ENCODE measurements around the gene DAPK2. TPM values are rescaled to one million over a fixed set of nuclear protein-coding genes. Genes with fewer than 3 reads are reported as not detected.

Gene DAPK2
- total and polyA plus RNA-seq, 2 of the 13 experiments (the other 11 are each of a cell fraction or from before 2014, with no cell fraction given): 0.33 to 0.63 TPM

GRCh38 chr15:64092864-64093626 lies 46.8 kb upstream of the DAPK2 start (continued):
- TF ChIP-seq POGK (CRISPR knock-in tag; conservative IDR thresholded peaks at IDR 0.05): no peak
- no peak for TF ChIP-seq ZFYVE20 (CRISPR knock-in tag; IDR thresholded peaks at IDR 0.05; ENCODE audit: borderline replicate concordance, low read depth)
- no peak for TF ChIP-seq KLF13 (CRISPR knock-in tag; IDR thresholded peaks at IDR 0.05)
- TF ChIP-seq, protein P1, sequence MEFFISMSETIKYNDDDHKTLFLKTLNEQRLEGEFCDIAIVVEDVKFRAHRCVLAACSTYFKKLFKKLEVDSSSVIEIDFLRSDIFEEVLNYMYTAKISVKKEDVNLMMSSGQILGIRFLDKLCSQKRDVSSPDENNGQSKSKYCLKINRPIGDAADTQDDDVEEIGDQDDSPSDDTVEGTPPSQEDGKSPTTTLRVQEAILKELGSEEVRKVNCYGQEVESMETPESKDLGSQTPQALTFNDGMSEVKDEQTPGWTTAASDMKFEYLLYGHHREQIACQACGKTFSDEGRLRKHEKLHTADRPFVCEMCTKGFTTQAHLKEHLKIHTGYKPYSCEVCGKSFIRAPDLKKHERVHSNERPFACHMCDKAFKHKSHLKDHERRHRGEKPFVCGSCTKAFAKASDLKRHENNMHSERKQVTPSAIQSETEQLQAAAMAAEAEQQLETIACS (CRISPR knock-in tag; IDR thresholded peaks at IDR 0.05): no peak
- no peak for TF ChIP-seq ZZZ3 (CRISPR knock-in tag; IDR thresholded peaks at IDR 0.05; ENCODE audit: borderline replicate concordance)
- no peak for TF ChIP-seq ZFP36 (IDR thresholded peaks at IDR 0.05; ENCODE audit: borderline replicate concordance, low read depth, low read length, partially characterized antibody)
- TF ChIP-seq ARNT2 (CRISPR knock-in tag; IDR thresholded peaks at IDR 0.05; ENCODE audit: low read depth): 0 out of 2 replicates have a peak, but pooled peaks have one; percentile 25
- TF ChIP-seq ZNF468 (CRISPR knock-in tag; IDR thresholded peaks at IDR 0.05): no peak
- no peak for TF ChIP-seq NR3C1 (CRISPR knock-in tag; IDR thresholded peaks at IDR 0.05)
- TF ChIP-seq SMYD3 (CRISPR knock-in tag; IDR thresholded peaks at IDR 0.05): no peak
- no peak for TF ChIP-seq EZH2 (conservative IDR thresholded peaks at IDR 0.05; ENCODE audit: low read depth, low read length)
- no peak for TF ChIP-seq ATF5 (CRISPR knock-in tag; IDR thresholded peaks at IDR 0.05; ENCODE audit: low read depth)
- no peak for TF ChIP-seq TCF7L2 (IDR thresholded peaks at IDR 0.05; ENCODE audit: low read depth, low read length)
- TF ChIP-seq NRL (CRISPR knock-in tag; IDR thresholded peaks at IDR 0.05; ENCODE audit: borderline replicate concordance): no peak
- TF ChIP-seq GLI4 (CRISPR knock-in tag; IDR thresholded peaks at IDR 0.05; ENCODE audit: borderline replicate concordance): no peak
- TF ChIP-seq ZNF777 (CRISPR knock-in tag; IDR thresholded peaks at IDR 0.05): no peak
- no peak for TF ChIP-seq NR2C2 (CRISPR knock-in tag; IDR thresholded peaks at IDR 0.05; ENCODE audit: borderline replicate concordance)
- no peak; the same call in 1 of the 2 replicates for TF ChIP-seq ELF1 (CRISPR knock-in tag; IDR thresholded peaks at IDR 0.05)
- TF ChIP-seq PTBP1 (IDR thresholded peaks at IDR 0.05; ENCODE audit: low read depth, low read length, poor library complexity, severe bottlenecking): no peak
- no peak for TF ChIP-seq TBL1XR1 (IDR thresholded peaks at IDR 0.05; ENCODE audit: borderline replicate concordance, low read length, partially characterized antibody)
- no peak for TF ChIP-seq ZSCAN22 (CRISPR knock-in tag; IDR thresholded peaks at IDR 0.05)
- no peak for TF ChIP-seq KLF15 (CRISPR knock-in tag; IDR thresholded peaks at IDR 0.05; ENCODE audit: borderline replicate concordance)
- TF ChIP-seq, protein P2, sequence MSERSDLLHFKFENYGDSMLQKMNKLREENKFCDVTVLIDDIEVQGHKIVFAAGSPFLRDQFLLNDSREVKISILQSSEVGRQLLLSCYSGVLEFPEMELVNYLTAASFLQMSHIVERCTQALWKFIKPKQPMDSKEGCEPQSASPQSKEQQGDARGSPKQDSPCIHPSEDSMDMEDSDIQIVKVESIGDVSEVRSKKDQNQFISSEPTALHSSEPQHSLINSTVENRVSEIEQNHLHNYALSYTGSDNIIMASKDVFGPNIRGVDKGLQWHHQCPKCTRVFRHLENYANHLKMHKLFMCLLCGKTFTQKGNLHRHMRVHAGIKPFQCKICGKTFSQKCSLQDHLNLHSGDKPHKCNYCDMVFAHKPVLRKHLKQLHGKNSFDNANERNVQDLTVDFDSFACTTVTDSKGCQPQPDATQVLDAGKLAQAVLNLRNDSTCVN (CRISPR knock-in tag; IDR thresholded peaks at IDR 0.05; ENCODE audit: borderline replicate concordance): no peak
- TF ChIP-seq, protein P3, sequence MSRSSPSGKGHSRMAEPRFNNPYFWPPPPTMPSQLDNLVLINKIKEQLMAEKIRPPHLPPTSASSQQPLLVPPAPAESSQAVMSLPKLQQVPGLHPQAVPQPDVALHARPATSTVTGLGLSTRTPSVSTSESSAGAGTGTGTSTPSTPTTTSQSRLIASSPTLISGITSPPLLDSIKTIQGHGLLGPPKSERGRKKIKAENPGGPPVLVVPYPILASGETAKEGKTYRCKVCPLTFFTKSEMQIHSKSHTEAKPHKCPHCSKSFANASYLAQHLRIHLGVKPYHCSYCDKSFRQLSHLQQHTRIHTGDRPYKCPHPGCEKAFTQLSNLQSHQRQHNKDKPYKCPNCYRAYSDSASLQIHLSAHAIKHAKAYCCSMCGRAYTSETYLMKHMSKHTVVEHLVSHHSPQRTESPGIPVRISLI (CRISPR knock-in tag; IDR thresholded peaks at IDR 0.05; ENCODE audit: borderline replicate concordance): no peak

All from HepG2 (cell line).